Right atrium auricular region (tissue), 2 donors: ENCODE measurements around the gene KRT35. TPM values are rescaled to one million over a fixed set of nuclear protein-coding genes. Genes with fewer than 3 reads are reported as not detected.

Experiments used
- DNase-seq: peaks from one replicate; pipeline ENCODE4 v3.0.0-alpha.2; 2019; ENCODE audit warnings: low spot score
- H3K27ac ChIP-seq, 2 donors: fragments of 200-600 bp; sonication (generic); 1 replicate in 1 of 2; 2 replicates in 1 of 2; pipeline ENCODE4 v1.5.1; 2016 to 2019
- H3K27me3 ChIP-seq, 2 donors: fragments of 200-600 bp; sonication (generic); one replicate each; pipeline versions ENCODE4 v1.5.1 to v1.6.0; 2017 to 2019
- H3K36me3 ChIP-seq: fragments of 200-600 bp; sonication (generic); one replicate; pipeline ENCODE4 v1.5.1; 2016
- H3K4me1 ChIP-seq, 2 donors: fragments of 200-600 bp; sonication (generic); one replicate each; pipeline versions ENCODE4 v1.5.1 to v1.6.0; 2017 to 2019
- H3K4me3 ChIP-seq, 2 donors: fragments of 200-600 bp; sonication (generic); 1 replicate in 1 of 2; 2 replicates in 1 of 2; pipeline ENCODE4 v1.5.1; 2017 to 2019; ENCODE audit warnings: mild to moderate bottlenecking in 1 of 2, moderate library complexity in 1 of 2
- H3K9me3 ChIP-seq, 2 donors: fragments of 200-600 bp; sonication (generic); one replicate each; pipeline ENCODE4 v1.5.1; 2019
- total RNA-seq, 2 donors: library from RNA; depleted of rRNA; stranded (reverse); fragments of >200 nt; gene quantifications; one replicate each; pipeline ENCODE4 v1.1.0, GENCODE V29; 2016
- TF ChIP-seq, protein P1 (sequence below), 2 donors: fragments of 200-600 bp; sonication (generic); IDR thresholded peaks; one replicate each; pipeline ENCODE4 v1.5.1; 2019; ENCODE audit warnings: antibody characterized with exemption in 2 of 2

KRT35 gene
- total RNA-seq, 2 donors from 2014 or later: not detected

DNA sequence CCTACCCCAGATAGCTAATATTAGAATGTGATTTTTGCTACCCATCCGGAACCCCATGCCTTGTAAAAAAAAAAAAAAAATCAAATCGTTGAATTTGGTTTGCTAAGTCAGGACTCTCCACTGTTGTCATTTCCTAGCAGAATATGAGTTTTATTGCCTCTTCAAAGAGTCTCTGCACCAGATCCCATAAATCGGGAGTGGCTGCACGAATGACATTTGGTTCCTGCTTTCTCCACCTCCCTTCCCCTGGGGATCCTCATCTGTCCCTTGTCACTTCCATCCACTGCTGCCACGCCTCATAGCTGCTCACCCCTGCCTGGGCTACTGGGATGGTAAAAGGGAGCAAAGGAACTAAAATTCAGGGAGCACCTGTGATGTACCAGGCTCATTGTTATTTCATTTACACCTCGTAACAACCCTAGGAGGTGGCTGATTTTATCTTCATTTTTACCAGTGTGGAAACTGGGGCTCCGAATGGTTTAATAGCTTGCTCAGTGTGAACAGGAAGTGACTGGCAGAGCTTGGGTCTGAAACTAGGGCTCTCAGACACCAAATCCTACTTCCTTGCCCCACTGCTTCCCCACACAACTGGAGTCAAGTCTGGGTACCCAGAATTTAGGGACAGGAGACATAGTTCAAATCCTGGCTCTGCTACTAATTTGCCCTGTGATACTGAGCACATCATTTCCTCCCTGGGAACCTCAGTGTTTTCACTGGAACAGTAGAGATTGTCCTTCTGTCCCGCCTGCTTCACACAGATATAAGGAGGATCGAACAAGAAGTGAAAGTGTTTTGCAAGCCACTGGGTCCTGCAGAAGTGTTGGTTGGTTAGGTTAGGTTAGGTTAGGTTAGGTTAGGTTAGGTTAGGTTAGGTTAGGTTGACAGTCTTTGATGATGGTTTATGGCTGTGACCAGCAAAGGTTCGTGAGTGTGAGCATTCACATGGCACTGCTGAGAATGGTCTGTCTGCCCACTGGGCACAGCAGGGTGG is 9.3 kb upstream of the KRT35 start:
- no peaks in the 10 kb centered on the region for H3K27me3 ChIP-seq
- no peaks in the 10 kb centered on the region for H3K36me3 ChIP-seq
- no peaks in the 10 kb centered on the region for H3K4me1 ChIP-seq
- DNase-seq: no peak
- no peak overlapping the region for H3K4me3 ChIP-seq
- no peak overlapping the region for H3K27ac ChIP-seq
- TF ChIP-seq, protein P1, sequence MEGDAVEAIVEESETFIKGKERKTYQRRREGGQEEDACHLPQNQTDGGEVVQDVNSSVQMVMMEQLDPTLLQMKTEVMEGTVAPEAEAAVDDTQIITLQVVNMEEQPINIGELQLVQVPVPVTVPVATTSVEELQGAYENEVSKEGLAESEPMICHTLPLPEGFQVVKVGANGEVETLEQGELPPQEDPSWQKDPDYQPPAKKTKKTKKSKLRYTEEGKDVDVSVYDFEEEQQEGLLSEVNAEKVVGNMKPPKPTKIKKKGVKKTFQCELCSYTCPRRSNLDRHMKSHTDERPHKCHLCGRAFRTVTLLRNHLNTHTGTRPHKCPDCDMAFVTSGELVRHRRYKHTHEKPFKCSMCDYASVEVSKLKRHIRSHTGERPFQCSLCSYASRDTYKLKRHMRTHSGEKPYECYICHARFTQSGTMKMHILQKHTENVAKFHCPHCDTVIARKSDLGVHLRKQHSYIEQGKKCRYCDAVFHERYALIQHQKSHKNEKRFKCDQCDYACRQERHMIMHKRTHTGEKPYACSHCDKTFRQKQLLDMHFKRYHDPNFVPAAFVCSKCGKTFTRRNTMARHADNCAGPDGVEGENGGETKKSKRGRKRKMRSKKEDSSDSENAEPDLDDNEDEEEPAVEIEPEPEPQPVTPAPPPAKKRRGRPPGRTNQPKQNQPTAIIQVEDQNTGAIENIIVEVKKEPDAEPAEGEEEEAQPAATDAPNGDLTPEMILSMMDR (IDR thresholded peaks at IDR 0.05): no peak
- no peaks in the 10 kb centered on the region for H3K9me3 ChIP-seq

DNA sequence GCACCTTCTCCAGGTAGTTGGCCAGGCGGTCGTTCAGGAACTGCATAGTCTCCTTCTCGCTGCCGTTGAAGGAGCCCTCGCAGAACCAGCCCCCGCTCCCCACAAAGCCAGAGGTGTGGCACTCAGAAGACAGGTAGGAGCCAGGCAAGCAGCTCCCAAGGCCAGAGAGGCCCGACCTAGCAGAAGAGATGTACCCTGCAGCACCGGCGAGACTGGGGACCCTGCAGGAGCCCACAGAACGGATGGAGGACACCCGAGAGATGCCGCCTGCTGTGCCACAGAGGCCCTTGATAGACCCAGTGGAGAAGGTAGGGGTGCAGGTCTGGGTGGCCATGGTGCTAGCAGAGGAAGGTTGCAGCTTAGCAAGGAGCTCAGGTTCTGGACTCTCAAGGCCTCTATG is 8.6 kb upstream of the KRT35 start, which contains the start of gene KRT36:
Gene KRT36 (minus strand): TSS at position 380 of the 400 bp plus-strand sequence. CDS start 46 bp downstream, at position 334.
- H3K36me3 ChIP-seq: no peaks in the 10 kb centered on the region
- no peaks in the 10 kb centered on the region for H3K9me3 ChIP-seq
- TF ChIP-seq, protein P1 (IDR thresholded peaks at IDR 0.05): no peak
- no peak within 1 kb of the TSS for H3K27ac ChIP-seq
- DNase-seq: no peak
- H3K4me1 ChIP-seq: no peaks in the 10 kb centered on the region
- no peak within 1 kb of the TSS for H3K4me3 ChIP-seq
- no peaks in the 10 kb centered on the region for H3K27me3 ChIP-seq

DNA sequence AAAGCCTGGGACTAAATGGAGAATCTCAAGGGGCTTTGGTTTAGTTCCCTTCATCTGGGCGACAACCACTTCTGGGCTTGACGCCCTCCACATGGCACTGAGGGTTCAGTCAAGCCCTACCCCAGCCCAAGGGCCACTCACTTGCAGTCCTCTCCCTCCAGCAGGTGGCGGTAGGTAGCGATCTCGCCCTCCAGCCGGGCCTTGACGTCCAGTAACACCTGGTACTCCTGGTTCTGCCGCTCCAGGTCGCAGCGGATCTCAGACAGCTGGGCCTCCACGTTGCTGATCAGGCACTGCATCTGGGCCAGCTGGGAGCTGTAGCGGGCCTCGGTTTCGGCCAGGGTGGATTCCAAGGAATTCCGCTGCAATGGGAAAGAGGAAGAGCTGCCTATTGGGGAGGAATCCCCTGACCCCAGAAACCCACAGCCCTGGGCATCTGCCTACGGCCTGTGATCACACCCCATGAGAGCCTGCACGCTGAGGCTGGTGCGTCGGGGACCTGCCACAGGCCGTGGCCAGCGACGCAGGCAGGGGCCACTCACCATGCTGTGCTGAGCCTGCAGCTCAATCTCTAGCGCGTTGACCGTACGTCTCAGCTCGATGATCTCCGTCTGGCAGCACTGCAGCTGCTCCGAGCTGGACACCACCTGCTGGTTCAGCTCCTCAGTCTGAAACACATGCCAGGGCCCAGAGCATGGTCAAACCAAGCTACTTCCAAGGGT is 6.0 kb upstream of the KRT35 start:
- Histone ChIP-seq H3K27ac (no peak overlapping the region), H3K9me3 (no peaks in the 10 kb centered on the region), H3K27me3 (no peaks in the 10 kb centered on the region), H3K36me3 (no peaks in the 10 kb centered on the region), H3K4me1 (no peaks in the 10 kb centered on the region), H3K4me3 (no peak overlapping the region)
- DNase-seq: no peak
- TF ChIP-seq, protein P1 (IDR thresholded peaks at IDR 0.05): peak in 1 of 2 donors; percentile 32

DNA sequence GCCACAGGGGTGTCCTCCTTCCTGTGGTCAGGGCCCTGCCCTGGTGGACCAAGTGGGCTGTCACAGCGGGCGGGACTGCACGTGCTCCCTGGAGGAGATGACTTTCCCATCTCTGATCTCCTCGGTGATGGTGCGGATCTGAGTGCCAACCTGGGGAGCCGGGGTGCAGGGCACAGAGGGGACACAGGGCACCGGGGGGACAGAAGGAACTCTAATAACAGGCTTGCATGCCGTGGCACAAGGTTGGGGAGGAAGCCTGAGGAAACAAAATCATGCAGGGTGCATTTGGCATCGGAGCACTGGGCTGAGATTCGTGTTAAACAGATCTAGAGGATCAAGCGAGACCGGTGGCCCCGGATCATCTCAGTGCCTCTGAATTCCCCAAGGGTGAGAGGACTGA is 5.4 kb upstream of the KRT35 start:
- Histone ChIP-seq H3K4me1 (no peaks in the 10 kb centered on the region), H3K27ac (no peak overlapping the region), H3K36me3 (no peaks in the 10 kb centered on the region), H3K27me3 (no peaks in the 10 kb centered on the region), H3K9me3 (no peaks in the 10 kb centered on the region), H3K4me3 (no peak overlapping the region)
- no peak for DNase-seq
- TF ChIP-seq, protein P1 (IDR thresholded peaks at IDR 0.05): no peak

DNA sequence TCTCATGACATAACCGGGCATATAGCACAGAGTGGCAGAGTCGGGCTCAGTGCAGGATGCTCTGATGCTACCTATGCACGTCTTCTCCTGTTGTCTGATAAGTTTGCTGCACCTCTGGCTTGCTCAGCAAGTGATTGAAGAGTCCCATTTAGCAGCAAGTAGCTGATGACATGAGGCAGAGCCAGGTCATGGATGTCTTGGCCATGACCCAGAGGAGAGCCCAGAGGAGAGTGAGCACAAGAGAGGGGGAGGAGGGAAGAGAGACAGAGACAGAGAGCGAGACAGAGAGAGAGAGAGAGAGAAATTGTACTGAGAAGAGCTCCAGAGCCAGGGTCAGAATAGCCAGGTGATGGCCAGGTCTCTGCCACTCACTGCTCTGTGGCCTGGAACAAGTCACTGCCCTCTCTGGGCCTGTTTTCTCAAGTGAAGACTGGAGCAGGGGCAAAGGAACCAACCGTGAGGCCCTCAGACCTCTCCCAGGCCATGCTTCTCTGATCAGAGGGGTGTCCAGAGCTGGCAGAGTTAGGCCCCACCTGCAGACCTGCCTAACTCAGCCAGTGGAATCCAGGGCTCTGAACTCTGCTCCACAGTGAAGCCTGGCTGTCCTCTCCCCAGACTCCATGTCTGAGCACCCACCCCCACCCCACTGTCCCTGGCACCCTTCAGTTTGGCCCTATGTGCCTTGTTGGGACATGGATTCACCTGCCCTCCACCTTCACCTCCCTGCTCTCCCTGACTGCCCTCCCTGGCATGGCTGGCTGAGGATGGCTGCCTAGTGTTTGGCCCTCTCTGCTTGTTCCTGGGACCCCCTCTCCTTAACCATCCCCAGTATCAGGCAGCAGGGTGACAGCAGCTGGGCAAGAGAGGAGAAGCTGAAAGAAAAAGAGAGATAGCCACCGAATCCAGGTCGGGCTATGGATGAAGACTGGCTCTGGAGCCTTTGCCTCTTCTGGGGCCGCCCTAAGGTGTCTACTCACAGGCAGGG is 4.3 kb upstream of the KRT35 start:
- Histone ChIP-seq H3K27me3 (no peaks in the 10 kb centered on the region), H3K27ac (no peak overlapping the region), H3K4me1 (no peaks in the 10 kb centered on the region), H3K9me3 (no peaks in the 10 kb centered on the region), H3K4me3 (no peak overlapping the region), H3K36me3 (no peaks in the 10 kb centered on the region)
- TF ChIP-seq, protein P1 (IDR thresholded peaks at IDR 0.05): no peak
- no peak for DNase-seq
